GM12875 (cell line): ENCODE results near the gene ZNF618.

Experiments
- H3K4me3 ChIP-seq: one replicate; pipeline ENCODE4 v1.5.1; 2011; ENCODE audit warnings: low read depth, low read length, control low read depth
- CTCF ChIP-seq: IDR thresholded peaks from 2 replicates; pipeline ENCODE4 v1.5.1; 2011; ENCODE audit warnings: low read depth, mild to moderate bottlenecking, control low read depth, inconsistent platforms, low read length, moderate library complexity, borderline replicate concordance; ENCODE audit not compliant: insufficient read depth

Gene ZNF618

GRCh38 chr9:113915817-113916434 lies 39.8 kb downstream of the ZNF618 start:
- TF ChIP-seq CTCF: no peak
- no peak overlapping the region for H3K4me3 ChIP-seq

- H3K4me3 ChIP-seq: no peak overlapping the region
- no peak for TF ChIP-seq CTCF
Observed at GRCh38 chr9:113916931-113917330, 40.8 kb downstream of the ZNF618 start.

GRCh38 chr9:113918697-113919350 lies 42.7 kb downstream of the ZNF618 start:
- H3K4me3 ChIP-seq: no peak overlapping the region
- no peak for TF ChIP-seq CTCF

GRCh38 chr9:113919382-113919781 lies 43.3 kb downstream of the ZNF618 start:
- no peak for TF ChIP-seq CTCF
- no peak overlapping the region for H3K4me3 ChIP-seq

- H3K4me3 ChIP-seq: no peak overlapping the region
- no peak for TF ChIP-seq CTCF
Observed at GRCh38 chr9:113919871-113920270, 43.8 kb downstream of the ZNF618 start.

GRCh38 chr9:113920872-113921271 lies 44.8 kb downstream of the ZNF618 start:
- no peak overlapping the region for H3K4me3 ChIP-seq
- TF ChIP-seq CTCF: no peak

GRCh38 chr9:113921396-113921925 lies 45.4 kb downstream of the ZNF618 start:
- no peak for TF ChIP-seq CTCF
- H3K4me3 ChIP-seq: no peak overlapping the region
